ENCODE measurements around the gene TEAD2.

GRCh38 chr19:49347191-49347590, 15.0 kb downstream of the TEAD2 start:
- TF ChIP-seq CTCF (IDR thresholded peaks at IDR 0.05) = no peak
- no peak for TF ChIP-seq POLR2A (IDR thresholded peaks at IDR 0.05)
